ENCODE results near the gene ITCH. TPM values are rescaled to one million over a fixed set of nuclear protein-coding genes. Genes with fewer than 3 reads are reported as not detected.

Gene ITCH
- total and polyA plus RNA-seq, 12 donors, result 6.7 to 47.5 (median 39.1) TPM

- no peak for ATAC-seq
Measured at GRCh38 chr20:34542439-34542838, 179.4 kb downstream of the ITCH start.

GRCh38 chr20:34543463-34544056 is 180.5 kb downstream of the ITCH start:
- Histone ChIP-seq H3K27me3 (no peaks in the 10 kb centered on the region), H3K9me3 (no peaks in the 10 kb centered on the region), H3K4me1 (peaks cover 0 to 38% (median 15%) of the 10 kb centered on the region in 9 donors), H3K27ac (no peak overlapping the region), H3K4me3 (no peak overlapping the region), H3K36me3 (peaks cover 0 to 40% (median 19%) of the 10 kb centered on the region in 9 donors)
- WGBS, 2 donors, result 66 to 69% methylated on average over 12 of the region's 12 CpGs
- ATAC-seq (no peak), DNase-seq (no peak)
- intact Hi-C loops (cut with DNase I), result loop anchor here in 2 of 10 donors (5.0 kb wide), 1 partner anchor 164 kb away; no protein-coding TSS in a partner anchor
- TF ChIP-seq, protein P1, sequence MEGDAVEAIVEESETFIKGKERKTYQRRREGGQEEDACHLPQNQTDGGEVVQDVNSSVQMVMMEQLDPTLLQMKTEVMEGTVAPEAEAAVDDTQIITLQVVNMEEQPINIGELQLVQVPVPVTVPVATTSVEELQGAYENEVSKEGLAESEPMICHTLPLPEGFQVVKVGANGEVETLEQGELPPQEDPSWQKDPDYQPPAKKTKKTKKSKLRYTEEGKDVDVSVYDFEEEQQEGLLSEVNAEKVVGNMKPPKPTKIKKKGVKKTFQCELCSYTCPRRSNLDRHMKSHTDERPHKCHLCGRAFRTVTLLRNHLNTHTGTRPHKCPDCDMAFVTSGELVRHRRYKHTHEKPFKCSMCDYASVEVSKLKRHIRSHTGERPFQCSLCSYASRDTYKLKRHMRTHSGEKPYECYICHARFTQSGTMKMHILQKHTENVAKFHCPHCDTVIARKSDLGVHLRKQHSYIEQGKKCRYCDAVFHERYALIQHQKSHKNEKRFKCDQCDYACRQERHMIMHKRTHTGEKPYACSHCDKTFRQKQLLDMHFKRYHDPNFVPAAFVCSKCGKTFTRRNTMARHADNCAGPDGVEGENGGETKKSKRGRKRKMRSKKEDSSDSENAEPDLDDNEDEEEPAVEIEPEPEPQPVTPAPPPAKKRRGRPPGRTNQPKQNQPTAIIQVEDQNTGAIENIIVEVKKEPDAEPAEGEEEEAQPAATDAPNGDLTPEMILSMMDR (IDR thresholded peaks at IDR 0.05), result no peak

More at GRCh38 chr20:34542439-34542838, 179.4 kb downstream of the ITCH start:
- H3K4me3 ChIP-seq, result no peak overlapping the region
- no peak for DNase-seq
- H3K27ac ChIP-seq, result no peak overlapping the region
- peaks cover 0 to 38% (median 15%) of the 10 kb centered on the region in 9 donors for H3K4me1 ChIP-seq
- H3K36me3 ChIP-seq, result peaks cover 0 to 52% (median 21%) of the 10 kb centered on the region in 9 donors
- H3K9me3 ChIP-seq, result no peaks in the 10 kb centered on the region
- TF ChIP-seq, protein P1 (IDR thresholded peaks at IDR 0.05), result no peak
- WGBS, 2 donors, result 98% methylated on average over 6 of the region's 6 CpGs
- intact Hi-C loops (cut with DNase I), result loop anchor here in 2 of 10 donors (5.0 kb wide), 1 partner anchor 165 kb away; no protein-coding TSS in a partner anchor
- H3K27me3 ChIP-seq, result no peaks in the 10 kb centered on the region

DNA sequence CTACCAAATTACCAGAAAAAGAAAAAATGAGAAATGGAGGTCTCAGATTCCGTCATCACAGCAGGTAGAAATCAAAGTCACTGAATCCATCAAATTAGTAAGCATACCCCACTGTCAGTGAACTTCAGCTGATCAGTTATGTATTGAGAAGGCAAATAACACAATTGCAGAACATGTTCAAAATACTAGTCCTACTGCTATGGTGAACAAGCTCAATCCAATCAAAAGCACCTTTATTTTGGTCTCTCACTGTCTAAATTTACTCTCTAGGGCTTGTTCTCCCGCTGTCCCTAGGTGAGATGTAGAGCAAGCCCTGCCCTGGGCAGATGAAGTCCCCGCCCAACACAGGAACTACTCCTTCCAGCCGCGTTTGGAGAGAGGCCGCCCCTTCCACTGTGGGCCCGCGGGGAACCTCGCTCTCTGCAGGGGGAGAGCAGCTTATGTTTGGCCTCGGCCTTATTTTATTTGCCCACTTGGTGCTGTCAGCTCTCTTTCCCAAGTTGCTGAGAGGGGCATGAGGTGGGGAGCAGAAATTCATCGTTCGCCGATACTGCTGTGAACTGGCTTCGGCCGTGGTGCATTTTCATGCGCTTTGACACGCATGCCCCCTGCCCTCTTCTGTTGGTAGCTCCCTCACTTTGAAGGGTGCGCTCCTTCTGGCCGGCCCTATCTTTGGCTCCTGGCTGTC is 181.2 kb downstream of the ITCH start:
- Histone ChIP-seq H3K36me3 (peaks cover 0 to 33% (median 19%) of the 10 kb centered on the region in 9 donors), H3K4me1 (peaks cover 0 to 38% (median 15%) of the 10 kb centered on the region in 9 donors), H3K9me3 (no peaks in the 10 kb centered on the region), H3K4me3 (peak overlapping the region in 4 of 10 donors; percentile 11 to 35 (median 26)), H3K27ac (no peak overlapping the region), H3K27me3 (no peaks in the 10 kb centered on the region)
- ATAC-seq (peak in 4 of 8 donors; percentile 62 to 70 (median 62)), DNase-seq (no peak)
- TF ChIP-seq, protein P1 (IDR thresholded peaks at IDR 0.05), result no peak
- WGBS, 2 donors, result 20 to 21% methylated on average over 19 of the region's 19 CpGs
- intact Hi-C loops (cut with DNase I), result loop anchor here in 2 of 10 donors (5.0 kb wide), 1 partner anchor 163 kb away; no protein-coding TSS in a partner anchor

DNA sequence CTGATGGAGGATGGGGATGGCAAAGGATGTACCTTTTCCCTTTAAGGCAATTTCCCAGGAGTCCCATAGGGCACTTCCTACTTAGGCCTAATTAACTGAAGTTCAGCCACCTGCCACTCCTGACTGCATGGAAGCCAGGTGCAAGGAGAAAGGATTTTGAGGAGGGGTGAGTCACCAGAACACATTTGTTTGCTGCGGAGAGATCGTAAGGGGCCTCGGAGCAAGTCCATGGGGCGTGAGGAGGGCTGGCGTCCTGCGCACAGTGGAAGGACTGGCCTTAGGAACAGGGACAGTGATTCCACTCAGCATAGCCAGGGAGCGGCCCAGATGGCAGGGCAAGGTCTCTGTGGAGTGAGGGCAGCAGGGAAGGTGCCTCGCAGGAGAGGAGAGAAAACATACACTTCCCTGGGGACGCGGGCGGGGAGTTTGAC is 183.7 kb downstream of the ITCH start:
- WGBS, 2 donors, result 91 to 92% methylated on average over 11 of the region's 11 CpGs
- Histone ChIP-seq H3K27ac (no peak overlapping the region), H3K9me3 (no peaks in the 10 kb centered on the region), H3K36me3 (peaks cover 0 to 8% (median 2%) of the 10 kb centered on the region in 9 donors), H3K4me1 (peaks cover 0 to 26% (median 12%) of the 10 kb centered on the region in 9 donors), H3K4me3 (no peak overlapping the region), H3K27me3 (no peaks in the 10 kb centered on the region)
- TF ChIP-seq, protein P1 (IDR thresholded peaks at IDR 0.05), result no peak
- intact Hi-C loops (cut with DNase I), result no loop called here
- DNase-seq, result no peak
- ATAC-seq, result no peak
